GM12878 (cell line): ENCODE measurements around the gene RSF1. TPM values are rescaled to one million over a fixed set of nuclear protein-coding genes. Genes with fewer than 3 reads are reported as not detected.

Experiments used
- ATAC-seq: fragments of 200-7000 bp; cut with Tn5 transposase; 3 replicates; pipeline ENCODE4 v1.9.1; 2020; ENCODE audit warnings: mild to moderate bottlenecking, moderate library complexity
- BruUV-seq: library from RNA; stranded (reverse); fragments of 400-500 nt; replicated peaks from 2 replicates; lab custom pipeline; 2021; lab: Mats Ljungman, UMichigan
- CTCF ChIA-PET: fragments of 300-600 bp; sonication (Branson Sonifier 250); formaldehyde crosslinking; extraction: SDS; loops from one replicate; lab custom pipeline; 2021; ENCODE audit warnings: inconsistent platforms; lab: Yijun Ruan, JAX
- POLR2A ChIA-PET: fragments of 350-600 bp; formaldehyde crosslinking; extraction: SDS; loops from one replicate; lab custom pipeline; 2021; ENCODE audit warnings: inconsistent platforms; lab: Charles Lee
- RAD21 ChIA-PET: fragments of 300-600 bp; sonication (Branson Sonifier 250); formaldehyde crosslinking; loops from one replicate; lab custom pipeline; 2023; ENCODE audit warnings: antibody characterized with exemption; ENCODE audit not compliant: unreplicated experiment; lab: Charles Lee
- SMC1A ChIA-PET: fragments of 300-600 bp; sonication (Branson Sonifier 250); formaldehyde crosslinking; loops from one replicate; lab custom pipeline; 2023; ENCODE audit not compliant: unreplicated experiment, uncharacterized antibody; lab: Charles Lee
- DNase-seq: peaks from one replicate; pipeline ENCODE4 v3.0.0-alpha.2; 2011; ENCODE audit warnings: low read depth, low spot score
- FAIRE-seq: peaks from 3 replicates; lab custom pipeline; 2011; peaks lifted over from hg19 to GRCh38; lab: Jason Lieb, UNC
- H2AFZ ChIP-seq: 2 replicates; pipeline ENCODE4 v1.6.0; 2011; ENCODE audit warnings: low read depth, low read length, control low read depth; ENCODE audit not compliant: control insufficient read depth
- H3K27ac ChIP-seq: 2 replicates; pipeline ENCODE4 v1.5.1; 2011; ENCODE audit warnings: control low read depth; ENCODE audit not compliant: control insufficient read depth, insufficient read depth
- H3K27me3 ChIP-seq, 2 experiments: replicated peaks in 1 of 2; 2 replicates each; pipeline versions ENCODE4 v1.6.0 to v1.6.1; 2011; ENCODE audit warnings: low read length in 1 of 2; ENCODE audit not compliant: control insufficient read depth in 2 of 2, insufficient read depth in 2 of 2
- H3K36me3 ChIP-seq, 2 experiments: 2 replicates each; pipeline ENCODE4 v1.5.1; 2011; ENCODE audit warnings: low read length in 1 of 2; ENCODE audit not compliant: control insufficient read depth in 2 of 2, insufficient read depth in 2 of 2
- H3K4me1 ChIP-seq: 2 replicates; pipeline ENCODE4 v1.6.1; 2011; ENCODE audit warnings: mild to moderate bottlenecking, low read length, moderate library complexity, mixed read lengths; ENCODE audit not compliant: control insufficient read depth, insufficient read depth
- H3K4me2 ChIP-seq: 2 replicates; pipeline ENCODE4 v1.6.0; 2011; ENCODE audit warnings: control low read depth; ENCODE audit not compliant: control insufficient read depth, insufficient read depth
- H3K4me3 ChIP-seq: fragments of 200-600 bp; sonication (generic); 2 replicates; pipeline ENCODE4 v1.5.1; 2016
- H3K79me2 ChIP-seq: 2 replicates; pipeline ENCODE4 v1.6.0; 2011; ENCODE audit warnings: low read length; ENCODE audit not compliant: control insufficient read depth, insufficient read depth
- H3K9ac ChIP-seq: 2 replicates; pipeline ENCODE4 v1.8.0; 2011; ENCODE audit warnings: low read length, control low read depth, mixed read lengths; ENCODE audit not compliant: control insufficient read depth, insufficient read depth
- H3K9me3 ChIP-seq: replicated peaks from 3 replicates; pipeline ENCODE4 v1.5.1; 2011; ENCODE audit warnings: mild to moderate bottlenecking, low read length; ENCODE audit not compliant: control insufficient read depth, insufficient read depth
- H4K20me1 ChIP-seq: 2 replicates; pipeline ENCODE4 v1.6.0; 2011; ENCODE audit not compliant: control insufficient read depth, insufficient read depth
- BRCA1 ChIP-seq: IDR thresholded peaks from 2 replicates; pipeline ENCODE4 v1.6.1; 2011; ENCODE audit warnings: low read depth, low read length, improper control_type of control experiment
- IRF4 ChIP-seq: IDR thresholded peaks from 2 replicates; pipeline ENCODE4 v1.6.1; 2011; ENCODE audit warnings: low read depth, low read length
- ZNF24 ChIP-seq: fragments of 450-650 bp; IDR thresholded peaks from 2 replicates; pipeline ENCODE4 v1.6.1; 2017; ENCODE audit warnings: antibody characterized with exemption, mild to moderate bottlenecking
- WGBS: methylation state at CpG from one replicate; pipeline ENCODE4 v1.1.6; 2016; ENCODE audit warnings: low lambda C conversion rate; ENCODE audit not compliant: insufficient replicate concordance, insufficient coverage; ENCODE audit errors: missing lambda C conversion rate; 5-methylcytosine and 5-hydroxymethylcytosine counted together
- in situ Hi-C: fragments of 300-500 bp; cut with MboI; formaldehyde crosslinking; loops from 9 replicates; pipeline ENCODE4 v1.14.3; 2018; ENCODE audit warnings: mixed read lengths
- intact Hi-C: fragments of 100-400 bp; cut with micrococcal nuclease; formaldehyde crosslinking; loops from one replicate; pipeline ENCODE4 v1.14.2; 2022; ENCODE audit not compliant: unreplicated experiment
- polyA plus RNA-seq, 11 experiments: library from polyadenylated mRNA; depleted of rRNA in 4 of 11; unstranded in 6 of 11; stranded (reverse) in 5 of 11; fragments of >200 nt; fragmentation: Nextera tagmentation in 4 of 11; fragmentation: Illumina TruSeq in 1 of 11; extraction: Ambion mirVana in 4 of 11; extraction: Trizol in 1 of 11; gene quantifications; 1 replicate in 1 of 11; 2 replicates in 10 of 11; pipeline versions ENCODE4 v1.2.1 to v1.2.3, GENCODE V29; 2011 to 2016; ENCODE audit warnings: inconsistent platforms in 2 of 11, missing spikeins in 2 of 11, low read depth in 1 of 11
- total RNA-seq, 4 experiments: library from RNA; depleted of rRNA in 3 of 4; stranded (reverse); fragments of >200 nt in 3 of 4; fragmentation: Illumina TruSeq in 1 of 4; extraction: Trizol in 1 of 4; gene quantifications; 2 replicates each; pipeline versions ENCODE4 v1.2.1 to v1.2.3, GENCODE V29; 2013 to 2021

The RSF1 gene
- total and polyA plus RNA-seq, 10 of the 15 experiments (the other 5 are each of a cell fraction or from before 2014, with no cell fraction given) = 9.0 to 45.3 (median 30.0) TPM

DNA sequence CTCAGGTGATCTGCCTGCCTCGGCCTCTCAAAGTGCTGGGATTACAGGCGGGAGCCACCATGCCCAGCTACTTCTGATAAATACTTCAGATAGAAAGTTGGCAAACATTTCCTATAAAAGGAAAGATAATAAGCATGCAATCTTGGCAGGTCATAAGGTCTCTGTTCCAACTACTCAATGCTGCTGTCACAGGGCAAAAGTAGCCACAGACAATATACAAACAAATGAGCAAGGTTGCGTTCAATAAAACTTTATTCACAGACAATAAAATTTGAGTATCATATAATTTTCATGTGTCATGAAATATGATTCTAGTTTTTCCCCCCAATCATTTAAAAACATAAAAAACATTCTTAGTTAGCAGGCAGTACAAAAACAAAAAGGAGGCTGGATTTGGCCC is 129.9 kb downstream of the RSF1 start:
- in situ Hi-C loops = no loop called here
- Histone ChIP-seq H3K36me3 (peaks cover 0 to 12% of the 10 kb centered on the region in 2 experiments; a peak in 2 of 4 replicates), H3K9ac (no peak overlapping the region), H3K4me2 (no peak overlapping the region), H3K4me1 (no peaks in the 10 kb centered on the region), H3K27me3 (no peaks in the 10 kb centered on the region), H4K20me1 (no peaks in the 10 kb centered on the region), H3K4me3 (no peak overlapping the region)
- 100% methylated on average over 3 of the region's 3 CpGs for whole genome bisulfite sequencing
- POLR2A ChIA-PET = interaction anchor here (0.6 kb wide), 1 partner anchor 33 kb away, joined by 6 read pairs; no protein-coding TSS in a partner anchor
- no peak for FAIRE-seq
- CTCF ChIA-PET = no interaction called here
- TF ChIP-seq ZNF24 = no peak
- TF ChIP-seq, all 136 proteins: peak for 0
- no TSS peak for BruUV-seq
- RAD21 ChIA-PET = interaction anchor here (0.6 kb wide), 1 partner anchor 939 kb away, joined by 3 read pairs; no protein-coding TSS in a partner anchor
- H2AFZ ChIP-seq = no peak overlapping the region
- SMC1A ChIA-PET = interaction anchor here (2.1 kb wide), 1 partner anchor 16 kb away, joined by 6 read pairs; no protein-coding TSS in a partner anchor
- H3K9me3 ChIP-seq = no peaks in the 10 kb centered on the region
- H3K27ac ChIP-seq = no peak overlapping the region
- ATAC-seq (no peak), DNase-seq (no peak)
- H3K79me2 ChIP-seq = no peaks in the 10 kb centered on the region
- intact Hi-C loops = no loop called here

DNA sequence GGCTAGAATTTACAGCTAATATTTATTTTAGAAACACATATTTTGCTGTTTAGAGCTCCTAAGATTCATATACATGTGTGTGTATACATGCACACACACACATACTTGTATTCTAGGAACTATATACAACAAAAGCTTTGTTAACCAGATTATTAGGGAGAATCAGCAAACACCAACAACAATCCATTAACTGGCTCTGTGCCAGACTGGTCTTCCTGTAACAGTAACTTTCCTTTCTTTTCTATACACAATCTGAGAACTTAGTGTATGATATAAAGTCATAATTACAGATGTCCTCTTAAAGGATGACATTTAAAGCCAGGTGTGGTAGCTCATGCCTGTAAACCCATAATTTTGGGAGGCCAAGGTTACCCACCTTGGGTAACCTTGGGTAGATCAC is 133.4 kb downstream of the RSF1 start:
- no peaks in the 10 kb centered on the region for H3K9me3 ChIP-seq
- no TSS peak for BruUV-seq
- H4K20me1 ChIP-seq = no peaks in the 10 kb centered on the region
- in situ Hi-C loops = no loop called here
- H3K4me1 ChIP-seq = no peaks in the 10 kb centered on the region
- SMC1A ChIA-PET = interaction anchor here (1.1 to 1.9 kb wide), 2 partner anchors 9 to 13 kb away, joined by 3 to 6 read pairs; no protein-coding TSS in a partner anchor
- TF ChIP-seq BRCA1 = no peak
- no peak for TF ChIP-seq IRF4
- TF ChIP-seq, all 136 proteins: peak for 0
- ChIA-PET CTCF (interaction anchor here (1.6 kb wide), 1 partner anchor 15 kb away, joined by 3 read pairs; no protein-coding TSS in a partner anchor), RAD21 (interaction anchor here (1.4 kb wide), 1 partner anchor 308 kb away, joined by 3 read pairs; no protein-coding TSS in a partner anchor), POLR2A (no interaction called here)
- Histone ChIP-seq H3K4me2 (no peak overlapping the region), H2AFZ (no peak overlapping the region), H3K4me3 (no peak overlapping the region), H3K27ac (no peak overlapping the region), H3K9ac (no peak overlapping the region), H3K36me3 (peaks cover 0 to 9% of the 10 kb centered on the region in 2 experiments; a peak in 1 of 4 replicates), H3K27me3 (no peaks in the 10 kb centered on the region), H3K79me2 (no peaks in the 10 kb centered on the region)
- no peak for DNase-seq
- FAIRE-seq = no peak
- intact Hi-C loops = no loop called here
- no peak for ATAC-seq
